ENCODE results near the gene PCNT.
"Not testable (repeated sequence)": the region's sequence is repeated elsewhere in the genome, so short reads cannot be mapped to it uniquely, and the experiment has no call there.

The PCNT gene

DNA sequence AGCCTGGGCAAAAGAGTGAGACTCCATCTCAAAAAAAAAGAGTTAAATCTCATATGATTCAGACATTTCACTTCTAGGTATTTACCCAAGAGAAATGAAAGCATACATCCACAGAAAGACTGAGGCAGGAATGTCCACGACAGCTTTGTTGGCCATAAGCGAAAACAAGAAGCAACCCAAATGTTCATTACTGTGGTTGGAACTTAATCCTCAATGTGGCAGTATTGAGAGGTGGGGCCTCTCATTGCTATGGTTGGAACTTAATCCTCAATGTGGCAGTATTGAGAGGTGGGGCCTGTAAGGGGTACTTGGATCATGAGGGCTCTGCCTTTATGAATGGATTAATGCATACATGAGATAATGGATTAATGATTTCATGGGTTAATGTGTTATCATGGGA is 15.5 kb upstream of the PCNT start:
- DNase-seq (ENCODE audit: low read depth) = no peak

DNA sequence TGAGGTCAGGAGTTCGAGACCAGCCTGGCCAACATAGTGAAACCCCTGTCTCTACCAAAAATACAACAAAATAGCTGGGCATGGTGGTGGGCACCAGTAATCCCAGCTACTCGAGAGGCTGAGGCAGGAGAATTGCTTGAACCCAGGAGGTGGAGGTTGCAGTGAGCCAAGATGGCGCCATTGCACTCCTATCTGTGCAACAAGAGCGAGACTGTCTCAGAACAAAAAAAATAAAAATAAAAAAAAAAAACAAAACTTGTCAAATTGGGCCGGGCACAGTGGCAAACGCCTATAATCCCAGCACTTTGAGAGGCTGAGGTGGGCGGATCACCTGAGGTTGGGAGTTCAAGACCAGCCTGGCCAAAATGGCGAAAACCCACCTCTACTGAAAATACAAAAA is 13.7 kb upstream of the PCNT start:
- DNase-seq (ENCODE audit: low read depth) = not testable (repeated sequence)

DNA sequence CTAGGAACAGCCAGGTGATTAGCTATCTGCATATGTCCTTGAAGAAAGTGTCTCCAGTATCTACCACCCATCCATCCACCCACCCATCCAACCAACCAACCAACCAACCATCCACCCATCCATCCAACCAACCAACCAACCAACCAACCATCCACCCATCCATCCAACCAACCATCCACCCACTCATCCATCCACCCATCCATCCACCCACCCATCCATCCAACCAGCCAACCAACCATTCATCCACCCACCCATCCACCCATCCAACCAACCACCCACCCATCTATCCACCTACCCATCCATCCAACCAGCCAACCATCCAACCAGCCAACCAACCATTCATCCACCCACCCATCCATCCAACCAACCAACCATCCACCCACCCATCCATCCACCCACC is 12.4 kb upstream of the PCNT start:
- DNase-seq (ENCODE audit: low read depth) = no peak

DNA sequence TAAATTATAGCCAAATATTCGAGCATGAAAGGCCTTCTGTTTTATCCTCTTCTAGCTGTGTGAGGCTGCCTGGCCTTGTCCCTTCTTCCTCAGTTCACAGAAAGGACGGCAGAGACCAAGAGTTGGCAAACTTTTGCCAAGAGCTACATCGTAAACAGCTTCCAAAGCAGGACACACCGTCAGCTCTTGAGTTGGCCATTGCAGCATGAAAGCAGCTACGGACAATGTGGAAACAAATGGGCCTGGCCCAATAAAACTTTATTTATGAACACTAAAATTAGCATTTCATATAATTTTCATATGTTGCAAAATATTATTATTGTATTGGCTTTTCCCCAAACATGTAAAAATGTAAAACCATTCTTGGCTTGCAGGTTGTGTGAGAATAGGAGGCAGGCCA is 11.0 kb upstream of the PCNT start:
- no peak for DNase-seq (ENCODE audit: low read depth)

DNA sequence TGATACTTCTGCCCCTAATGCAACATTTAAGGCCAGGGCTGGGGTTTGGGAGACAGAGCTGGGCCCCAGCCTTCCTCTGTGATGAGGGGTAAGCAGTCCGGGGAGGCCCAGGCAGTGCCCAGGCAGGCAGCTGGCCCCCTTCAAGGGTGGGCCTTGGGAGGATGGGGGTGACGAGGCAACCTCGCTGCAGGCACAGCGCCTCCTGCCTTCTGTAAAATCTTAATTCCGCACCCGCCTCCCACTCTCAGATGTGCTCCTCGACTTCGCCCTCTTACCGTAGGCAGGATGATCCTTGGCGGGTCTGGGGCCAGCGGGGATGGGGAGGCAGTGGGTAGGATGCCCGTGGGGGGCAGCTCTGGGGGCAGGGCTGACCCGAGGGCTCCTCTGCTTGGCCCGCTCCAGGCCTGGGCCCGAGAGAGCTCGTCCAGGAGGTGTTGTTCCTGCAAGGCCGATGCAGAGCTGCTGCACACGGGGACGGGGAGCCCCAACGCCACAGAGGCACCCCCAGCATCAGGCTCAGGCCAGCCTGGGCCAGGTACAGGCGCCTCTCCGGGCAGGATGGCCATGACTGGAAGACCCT is 9.4 kb upstream of the PCNT start:
- no peak for DNase-seq (ENCODE audit: low read depth)

DNA sequence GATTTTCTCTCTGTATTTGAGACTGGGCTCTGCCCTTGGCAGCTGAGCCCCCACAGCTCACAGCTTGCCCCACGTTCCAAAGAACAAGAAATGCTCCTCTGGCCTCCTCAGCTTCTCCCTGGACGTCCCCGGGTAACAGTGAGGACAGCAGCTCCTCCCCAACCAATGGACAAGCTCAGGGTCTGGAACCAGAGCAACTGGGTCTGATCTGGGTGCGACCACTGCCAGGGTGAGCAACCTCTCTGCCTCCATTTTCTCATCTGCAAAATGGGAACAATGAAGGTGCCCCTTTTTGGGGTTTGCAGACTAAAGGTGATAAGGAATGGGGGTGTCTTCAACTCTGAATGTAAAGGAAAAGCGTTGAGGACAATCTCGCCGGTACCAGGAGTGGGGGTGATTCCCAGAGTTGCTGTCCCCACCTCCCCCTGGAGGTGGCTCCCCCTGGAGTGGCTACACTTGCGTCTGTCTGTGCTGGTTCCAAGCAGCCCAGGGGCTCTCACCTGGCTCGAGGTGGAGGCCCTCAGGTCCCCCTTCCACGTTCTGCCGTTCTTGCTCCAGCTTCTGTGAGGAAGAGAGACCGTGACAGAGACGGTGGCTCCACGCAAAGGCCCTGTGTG is 7.1 kb upstream of the PCNT start:
- DNase-seq (ENCODE audit: low read depth) = no peak

DNA sequence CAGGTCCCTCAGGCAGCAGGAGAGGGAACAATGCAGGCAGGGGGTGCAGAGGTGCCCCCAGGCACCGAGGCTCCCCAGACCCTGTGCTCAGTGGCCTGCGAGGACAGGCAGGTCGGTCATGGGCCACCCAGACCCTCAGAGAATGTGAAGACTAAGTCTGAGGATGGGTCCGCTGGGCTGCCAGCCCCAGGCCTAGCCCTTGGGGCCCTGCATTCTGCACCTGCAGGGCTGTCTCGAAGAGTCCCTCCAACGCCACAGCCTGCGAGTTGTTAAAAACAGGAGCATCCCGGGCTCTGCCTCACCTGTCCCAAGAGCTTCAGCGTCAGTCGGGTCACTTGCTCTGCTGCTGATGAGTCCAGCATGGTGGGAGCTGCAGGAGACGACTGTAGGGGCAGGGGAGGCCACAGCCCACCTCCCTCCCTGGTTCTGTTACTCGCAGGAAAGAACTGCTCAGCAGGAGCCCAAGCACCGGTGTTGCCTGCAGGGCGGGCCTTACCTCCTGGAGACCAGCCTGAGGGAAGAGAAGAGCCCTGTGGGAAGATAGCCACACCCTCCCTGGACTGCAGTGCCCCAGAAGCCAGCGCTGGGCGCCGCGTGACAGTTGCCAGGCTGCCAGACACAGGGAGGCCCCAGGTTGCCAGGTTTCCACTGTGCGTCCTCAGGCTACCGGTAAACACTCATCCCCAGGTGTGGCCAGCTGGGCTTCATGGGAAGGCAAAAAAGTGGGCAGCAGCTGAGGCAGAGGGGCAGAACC is 6.1 kb upstream of the PCNT start:
- no peak for DNase-seq (ENCODE audit: low read depth)

DNA sequence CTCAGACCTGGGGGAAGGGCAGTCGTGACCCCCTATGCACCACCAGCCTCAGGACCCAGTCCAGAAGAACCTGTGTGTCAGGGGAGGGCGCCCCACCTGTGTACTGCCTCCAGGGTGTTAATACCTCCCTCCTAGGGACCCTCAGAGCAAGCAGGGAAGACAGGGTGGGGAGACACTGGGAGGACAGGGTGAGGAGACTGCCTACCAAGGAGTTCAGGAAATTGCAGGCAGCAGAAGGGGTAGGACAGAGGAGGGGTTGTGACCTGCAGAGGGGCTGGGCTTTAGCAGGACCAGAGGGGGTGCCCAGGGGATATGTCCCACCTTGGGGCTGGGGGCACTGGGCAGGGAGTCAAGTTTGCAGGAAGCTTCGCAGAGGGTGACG is 5.5 kb upstream of the PCNT start:
- DNase-seq (ENCODE audit: low read depth) = no peak

DNA sequence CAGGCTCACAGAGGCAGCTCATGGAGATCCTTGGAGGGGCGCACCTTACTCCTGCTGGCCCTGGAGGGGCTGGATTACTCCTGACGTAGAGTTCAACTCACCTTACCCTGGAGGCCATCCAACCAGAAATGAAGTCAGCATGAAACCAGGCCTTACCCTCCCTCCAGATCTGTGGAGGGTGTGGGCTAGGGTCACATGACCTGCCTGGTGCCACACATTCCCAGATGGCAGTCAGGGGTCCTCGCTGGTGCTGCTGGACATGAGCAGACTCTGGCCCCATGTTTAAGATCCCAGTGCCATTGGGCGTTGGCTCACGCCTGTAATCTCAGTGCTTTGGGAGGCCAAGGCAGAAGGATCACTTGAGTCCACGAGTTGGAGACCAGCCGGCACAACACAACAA is 4.8 kb upstream of the PCNT start:
- no peak for DNase-seq (ENCODE audit: low read depth)

DNA sequence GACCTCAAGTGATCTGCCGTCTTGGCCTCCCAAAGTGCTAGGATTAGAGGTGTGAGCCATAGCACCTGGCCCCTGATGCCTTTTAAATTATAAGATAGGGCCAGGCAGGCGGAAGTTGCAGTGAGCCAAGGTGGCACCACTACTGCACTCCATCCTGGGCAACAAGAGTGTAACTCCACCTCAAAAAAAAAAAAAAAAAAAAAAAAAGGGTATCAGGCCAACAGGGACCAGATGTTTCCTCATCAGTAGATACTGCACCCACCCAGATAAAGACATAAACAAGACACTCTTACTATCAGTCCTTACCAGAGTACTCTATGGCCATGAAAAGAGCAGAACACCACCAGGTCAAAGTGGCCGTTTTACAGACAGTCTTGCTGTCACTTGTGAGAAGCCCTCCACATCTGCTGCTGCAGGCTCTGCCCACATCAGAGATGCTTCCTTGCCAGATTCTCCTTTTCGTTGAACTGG is 3.6 kb upstream of the PCNT start:
- no peak for DNase-seq (ENCODE audit: low read depth)

DNA sequence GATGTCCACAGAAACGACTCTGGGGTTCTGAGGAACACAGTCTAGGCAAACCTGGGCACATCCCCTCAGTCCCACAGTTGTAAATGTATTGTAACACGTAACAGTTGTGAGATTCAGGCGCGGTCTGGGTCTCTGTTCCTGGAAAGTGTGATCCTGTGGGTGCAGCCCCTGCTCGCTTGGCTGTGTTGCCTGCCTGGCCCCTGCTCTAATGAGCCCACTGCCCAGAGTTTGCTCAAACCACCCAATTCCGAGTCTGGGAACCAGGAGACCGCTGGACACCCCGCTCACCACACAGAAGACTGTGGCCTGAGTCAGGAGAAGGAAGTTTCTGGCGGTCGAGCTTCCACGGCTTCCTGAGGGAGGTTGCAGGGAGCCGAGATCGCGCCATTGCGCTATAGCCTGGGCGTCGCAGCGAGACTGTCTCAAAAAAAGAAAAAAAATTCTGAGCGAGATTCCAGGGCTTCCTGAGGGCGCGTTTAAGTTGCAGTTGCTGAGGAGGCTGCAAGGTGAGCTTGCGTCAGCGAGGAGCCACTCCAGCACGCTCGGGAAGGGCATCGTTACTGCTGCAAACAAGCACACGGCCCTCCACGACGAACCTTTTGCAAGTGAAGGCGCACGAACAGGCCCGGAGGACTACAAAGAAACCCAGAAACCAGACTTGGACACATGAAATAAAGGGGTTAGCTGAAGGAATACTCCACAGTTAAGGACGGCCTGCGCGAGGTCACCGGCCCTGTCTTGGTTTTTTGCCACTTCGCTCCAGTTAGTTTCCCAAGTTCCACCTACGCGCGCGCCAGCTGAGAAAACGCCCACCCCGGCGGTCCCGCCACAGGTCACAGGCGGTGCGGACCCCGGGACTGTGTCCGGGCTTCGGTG is 1.4 kb upstream of the PCNT start:
- DNase-seq (ENCODE audit: low read depth) = no peak

DNA sequence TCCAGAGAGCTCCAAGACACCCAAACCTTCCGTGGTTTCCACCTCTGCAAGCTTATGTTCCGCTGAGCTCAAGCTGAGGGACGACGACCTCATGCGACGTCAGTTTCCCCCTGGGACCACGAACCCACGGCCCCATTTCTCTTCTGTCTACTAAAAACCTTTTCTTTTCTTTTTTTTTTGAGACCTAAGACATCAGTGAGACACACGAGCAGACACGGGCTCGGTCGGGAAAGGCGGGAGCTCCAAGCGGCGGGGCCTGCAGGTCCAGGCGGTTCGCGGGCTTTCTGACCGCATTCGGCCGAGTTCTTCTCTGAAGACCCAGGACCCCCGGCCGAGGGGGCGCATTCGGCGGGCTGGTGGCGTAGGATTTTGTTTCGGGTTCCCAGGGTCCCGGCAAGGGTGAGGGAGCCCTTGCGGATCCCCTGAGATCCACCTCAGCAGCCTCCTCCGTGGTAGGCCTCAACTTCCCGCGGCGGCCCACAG is 688 bp upstream of the PCNT start:
- no peak for DNase-seq (ENCODE audit: low read depth)

DNA sequence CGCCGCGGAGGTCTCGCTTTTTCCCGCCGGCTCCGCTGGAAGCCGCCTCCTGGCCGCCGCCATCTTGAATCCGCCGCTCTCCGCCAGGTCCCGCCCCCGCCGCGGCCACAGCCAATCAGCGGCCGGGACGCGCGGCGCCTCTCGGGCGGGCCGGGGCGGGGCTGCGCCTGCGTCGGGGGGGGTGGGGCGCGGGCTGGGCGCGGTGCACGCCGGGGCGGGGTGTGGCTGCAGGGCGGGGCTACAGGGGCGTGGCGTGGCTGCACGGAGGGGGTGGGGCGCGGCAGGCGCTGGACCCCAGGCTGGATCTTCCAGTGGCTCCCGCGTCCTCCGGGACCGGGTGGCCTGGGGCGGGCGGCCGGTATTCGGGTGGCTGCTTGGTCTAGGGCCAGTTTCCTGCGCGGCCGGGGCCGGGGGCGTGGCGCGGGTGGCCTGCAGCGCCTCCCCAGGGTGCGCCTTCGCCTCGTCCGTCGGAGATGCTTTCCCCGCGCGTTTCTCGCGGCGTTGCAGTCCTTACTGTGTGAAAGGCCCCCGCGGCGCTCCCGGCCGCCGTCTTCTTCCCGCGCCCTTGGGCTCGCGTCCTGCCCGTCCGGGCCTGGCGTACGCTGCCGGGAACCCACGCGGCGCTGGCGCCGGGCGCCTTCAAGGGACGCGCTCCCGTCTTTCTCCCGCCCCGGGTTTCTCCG is 575 bp downstream of the PCNT start:
- peak; percentile 62 for DNase-seq (ENCODE audit: low read depth)

DNA sequence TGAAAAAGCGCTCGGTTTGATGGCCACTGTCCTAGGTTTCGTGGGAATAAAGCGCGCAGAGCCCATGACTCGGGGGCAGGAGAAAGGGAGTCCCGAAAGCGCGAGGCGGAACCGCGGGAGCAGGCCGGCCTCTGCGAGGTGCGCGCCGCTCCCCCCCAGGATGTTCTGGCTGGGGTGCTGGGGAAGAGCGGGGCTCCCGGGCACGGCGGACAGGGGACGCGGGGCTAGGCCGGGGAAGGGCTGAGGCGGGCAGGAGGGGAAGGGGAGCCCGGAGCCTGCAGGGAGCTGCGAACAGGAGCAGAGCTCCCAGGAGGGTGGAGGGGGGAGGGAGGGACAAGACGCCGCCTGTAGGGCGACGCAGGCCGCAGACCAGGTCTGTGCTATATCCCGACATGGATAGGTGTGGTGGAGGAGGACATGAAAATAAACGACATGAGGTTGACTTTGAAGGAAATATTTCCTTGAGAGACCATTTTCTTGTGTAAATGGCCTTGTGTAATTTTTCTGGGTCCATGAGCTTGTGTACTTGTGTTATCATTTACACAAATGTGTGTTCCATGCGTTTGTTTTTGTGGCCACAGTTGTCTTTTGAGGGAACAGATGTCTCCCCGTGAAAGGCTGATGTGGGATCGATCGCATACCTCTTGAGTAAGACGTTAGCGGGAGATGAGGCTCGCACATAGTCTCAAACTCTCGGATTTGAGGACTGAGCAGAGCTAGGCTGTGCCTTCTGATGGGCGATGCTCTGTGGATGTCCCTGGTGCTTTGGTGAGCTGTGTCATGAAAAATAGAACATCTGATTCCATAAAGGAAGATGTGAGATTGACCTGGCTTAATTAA is 1.3 kb downstream of the PCNT start:
- no peak for DNase-seq (ENCODE audit: low read depth)

DNA sequence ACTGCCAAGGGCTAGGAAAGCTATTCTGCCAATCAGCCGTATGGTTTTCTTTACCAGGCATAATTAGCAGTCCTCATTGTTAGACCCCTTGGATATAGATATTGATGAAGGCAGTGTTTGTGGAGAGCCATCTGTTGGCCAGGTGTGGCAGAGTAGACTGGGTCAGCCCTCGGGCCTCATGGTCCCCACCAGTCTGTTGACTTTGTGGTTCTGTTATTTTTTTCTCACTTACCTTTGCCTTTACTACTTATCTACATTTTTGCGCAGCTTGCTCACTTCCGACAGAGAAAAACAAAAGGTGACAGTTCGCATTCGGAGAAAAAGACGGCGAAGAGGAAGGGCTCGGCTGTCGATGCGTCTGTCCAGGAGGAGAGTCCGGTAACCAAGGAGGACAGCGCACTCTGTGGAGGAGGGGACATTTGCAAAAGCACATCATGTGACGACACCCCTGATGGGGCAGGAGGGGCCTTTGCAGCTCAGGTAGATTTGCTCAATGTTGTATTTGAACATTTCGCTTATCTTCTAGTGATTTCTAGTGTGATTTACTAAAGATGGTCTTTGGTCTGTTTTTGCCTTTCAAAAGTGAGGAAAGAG is 2.3 kb downstream of the PCNT start:
- no peak for DNase-seq (ENCODE audit: low read depth)

DNA sequence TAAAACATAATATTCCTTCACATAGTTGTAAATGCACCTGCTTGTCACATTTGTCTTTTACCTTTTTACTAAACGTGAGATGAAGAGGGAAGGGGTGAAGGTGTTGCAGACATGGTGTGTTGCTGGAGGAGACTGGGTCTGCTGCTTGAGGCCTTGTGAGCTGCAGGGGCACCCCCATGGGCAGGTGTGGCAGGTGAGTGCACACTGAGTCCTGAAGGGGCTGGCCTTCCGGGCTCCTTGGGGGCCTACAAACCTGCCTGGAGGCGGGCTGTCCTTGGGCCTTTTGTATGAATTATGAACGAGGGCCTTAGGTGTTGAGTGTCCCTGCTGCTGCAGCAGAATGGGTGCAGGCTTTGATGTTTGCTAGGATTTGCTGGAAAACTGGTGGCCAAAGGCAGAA is 3.8 kb downstream of the PCNT start:
- no peak for DNase-seq (ENCODE audit: low read depth)

DNA sequence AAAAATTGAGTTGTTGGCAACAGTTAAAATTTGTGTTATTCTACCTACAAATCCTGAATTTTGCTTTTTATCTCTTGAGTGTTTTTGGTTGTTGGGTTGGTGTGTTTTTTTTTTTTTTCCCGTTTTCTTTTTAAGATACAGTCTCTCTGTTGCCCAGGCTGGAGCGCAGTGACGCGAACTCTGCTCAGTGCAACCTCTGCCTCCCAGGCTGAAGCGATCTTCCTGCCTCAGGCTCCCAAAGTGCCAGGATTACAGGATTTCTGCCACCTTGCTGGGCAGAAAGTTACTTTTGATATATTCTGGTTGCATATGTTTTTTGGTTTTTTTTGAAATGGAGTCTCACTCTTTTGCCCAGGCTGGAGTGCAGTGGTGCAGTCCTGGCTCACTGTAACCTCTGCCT is 4.2 kb downstream of the PCNT start:
- DNase-seq (ENCODE audit: low read depth) = no peak

DNA sequence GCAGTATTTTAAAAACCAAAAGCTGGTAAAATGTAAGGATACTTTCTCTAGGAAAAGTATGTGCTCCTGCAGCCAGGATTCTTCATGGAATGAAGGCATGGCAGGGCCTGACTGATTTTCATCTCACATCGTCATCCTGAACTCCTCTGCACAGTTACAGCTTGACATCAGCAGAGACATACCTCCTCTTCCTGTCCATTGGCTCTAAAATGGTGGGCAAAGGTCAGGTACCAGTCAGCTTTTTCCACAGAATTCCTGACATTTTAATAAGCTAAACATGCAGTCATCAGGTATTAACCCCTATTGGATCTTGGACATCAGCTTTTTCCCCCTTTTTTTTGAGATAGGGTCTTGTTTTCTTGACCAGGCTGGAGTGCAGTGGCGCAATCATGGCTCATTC is 5.8 kb downstream of the PCNT start:
- DNase-seq (ENCODE audit: low read depth) = no peak

DNA sequence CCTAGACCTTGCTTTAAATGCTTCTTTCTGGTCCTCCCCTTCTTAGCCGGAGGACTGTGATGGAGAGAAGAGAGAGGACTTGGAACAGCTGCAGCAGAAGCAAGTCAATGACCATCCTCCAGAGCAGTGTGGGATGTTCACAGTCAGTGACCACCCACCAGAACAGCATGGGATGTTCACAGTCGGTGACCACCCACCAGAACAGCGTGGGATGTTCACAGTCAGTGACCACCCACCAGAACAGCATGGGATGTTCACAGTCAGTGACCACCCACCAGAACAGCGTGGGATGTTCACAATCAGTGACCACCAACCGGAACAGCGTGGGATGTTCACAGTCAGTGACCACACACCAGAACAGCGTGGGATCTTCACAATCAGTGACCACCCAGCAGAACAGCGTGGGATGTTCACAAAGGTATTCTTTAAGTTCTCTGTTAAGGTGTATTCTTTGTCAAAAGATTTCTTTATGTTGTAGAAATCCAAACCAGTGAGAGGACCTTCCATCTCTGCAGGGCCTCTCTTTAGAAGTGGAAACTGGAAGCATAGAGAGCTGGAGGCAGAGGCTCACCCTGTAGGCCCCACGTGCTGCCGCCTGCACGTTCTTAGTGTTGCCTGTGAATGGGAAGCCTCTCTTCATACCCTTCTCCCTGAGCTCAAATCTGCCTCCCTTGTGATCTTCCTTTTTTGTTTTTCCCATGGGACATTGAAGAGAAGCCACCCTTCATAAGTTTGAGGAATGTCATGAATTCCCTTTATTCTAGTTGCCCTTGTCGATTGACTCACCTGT is 10.6 kb downstream of the PCNT start:
- no peak for DNase-seq (ENCODE audit: low read depth)

DNA sequence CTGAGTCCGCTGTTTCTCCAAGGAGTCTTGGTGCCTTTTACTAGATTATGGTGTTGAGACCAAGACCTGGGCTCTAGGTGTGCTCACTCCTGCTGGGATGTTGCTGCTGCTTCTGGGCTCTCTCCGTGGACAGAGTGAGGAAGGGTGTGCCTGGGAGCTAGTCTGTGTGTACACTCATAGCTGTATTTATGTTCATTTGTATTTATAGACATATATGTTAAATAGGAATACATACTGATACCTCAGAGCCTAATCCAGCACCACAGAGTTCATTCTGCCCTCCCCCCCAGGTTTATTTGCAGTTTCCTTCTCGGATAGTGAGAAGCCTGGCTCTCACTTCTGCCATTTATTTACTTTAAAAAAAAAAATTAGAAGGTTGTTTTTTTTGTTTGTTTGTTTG is 12.6 kb downstream of the PCNT start:
- DNase-seq (ENCODE audit: low read depth) = no peak
